HUDEP-2 (cell line): ENCODE measurements around the gene EEFSEC.

ENCODE experiments used
- DNase-seq, 76 experiments: peaks; one replicate each; lab custom pipeline; 2025; ENCODE audit not compliant: unreplicated experiment in 76 of 76; lab: John Stamatoyannopoulos, UW

EEFSEC gene

DNA sequence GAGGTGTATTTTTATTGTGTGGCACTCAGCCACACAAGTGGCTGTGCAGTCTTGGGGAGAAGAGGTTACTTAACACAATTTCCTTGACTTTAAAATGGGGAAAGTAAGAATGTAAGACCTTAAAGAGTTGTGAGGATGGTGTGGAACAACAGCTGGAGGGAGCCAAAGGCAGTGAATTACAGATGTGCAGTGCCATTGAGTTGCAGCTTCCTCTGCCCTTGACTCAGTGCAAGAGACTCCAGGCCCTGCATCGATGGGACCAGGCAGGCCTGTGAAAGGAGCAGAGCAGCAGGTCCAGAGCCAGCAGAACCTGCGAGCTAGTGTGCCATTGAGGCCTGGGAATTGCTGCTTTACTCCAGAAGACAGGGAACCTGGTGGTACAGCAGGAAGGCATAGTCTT is 27.2 kb downstream of the EEFSEC start:
- no peak for DNase-seq

DNA sequence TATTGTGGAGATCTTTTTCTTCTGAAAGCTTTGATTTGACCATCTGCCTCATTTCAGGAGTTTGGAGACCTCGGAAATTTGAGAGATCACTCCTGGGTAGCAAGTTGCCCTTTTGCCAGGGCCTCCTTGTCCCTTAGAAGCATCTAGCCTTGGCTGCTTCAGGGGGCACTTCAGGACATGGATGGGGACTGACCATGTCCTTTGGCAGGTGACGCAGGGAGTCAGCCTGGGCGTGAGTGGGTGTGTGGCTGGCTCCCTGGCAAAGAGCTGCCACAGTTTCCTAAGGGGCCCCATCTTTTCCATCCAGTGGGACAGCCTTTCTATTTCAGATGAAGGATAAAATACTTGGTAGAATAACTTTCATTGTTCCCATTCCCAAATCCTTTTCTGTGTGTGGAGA is 27.6 kb downstream of the EEFSEC start:
- DNase-seq: no peak

DNA sequence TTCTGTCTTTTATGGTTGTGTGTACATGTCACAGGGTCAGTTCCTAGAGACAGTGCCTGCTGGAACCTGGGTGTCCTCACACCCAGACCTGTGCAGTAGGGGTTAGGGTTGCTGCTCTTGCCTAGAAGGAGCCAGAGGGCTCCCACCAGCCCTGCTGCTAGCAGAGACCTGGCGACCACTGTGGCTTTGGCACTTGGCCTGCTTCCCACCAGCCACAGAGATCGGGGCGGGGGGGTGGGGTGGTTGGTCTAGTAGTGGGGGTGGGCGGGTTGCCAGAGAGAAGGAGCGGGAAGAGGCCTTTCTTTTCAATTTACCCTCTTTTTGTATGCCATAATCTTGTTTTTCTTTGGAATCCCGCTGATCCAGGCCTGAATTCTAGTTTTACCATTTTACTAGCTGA is 29.4 kb downstream of the EEFSEC start:
- DNase-seq: no peak

DNA sequence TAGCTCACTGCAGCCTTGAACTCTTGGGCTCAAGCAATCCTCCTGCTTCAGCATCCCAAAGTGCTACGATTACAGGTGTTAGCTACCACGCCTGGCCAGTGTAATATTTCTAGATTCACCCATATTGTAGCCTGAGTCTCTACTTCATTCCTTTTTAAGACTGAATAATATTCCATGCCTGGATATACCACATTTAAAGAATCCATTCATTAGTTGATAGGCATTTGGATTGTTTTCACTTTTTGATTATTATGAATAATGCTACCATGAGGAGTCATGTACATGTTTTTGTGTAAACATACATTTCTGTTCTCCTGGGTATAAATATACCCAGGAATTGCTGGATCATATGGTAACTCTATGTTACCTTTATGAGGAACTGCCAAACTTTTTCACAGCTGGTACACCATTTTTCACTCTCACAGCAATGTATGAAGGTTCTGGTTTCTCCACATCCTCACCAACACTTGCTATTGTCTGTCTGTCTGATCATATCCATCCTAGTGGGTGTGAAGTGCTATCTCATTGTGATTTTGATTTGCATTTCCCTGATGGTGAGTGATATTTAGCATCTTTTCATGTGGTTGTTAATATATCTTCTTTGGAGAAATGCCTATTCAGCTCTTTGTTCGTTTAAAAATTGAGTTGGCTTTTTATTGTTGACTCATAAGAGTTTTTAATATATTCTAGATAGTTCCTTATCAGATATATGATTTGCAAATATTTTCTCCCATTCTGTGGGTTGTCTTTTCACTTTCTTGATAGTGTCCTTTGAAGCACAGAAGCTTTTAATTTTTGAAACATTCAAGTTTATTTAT is 32.6 kb downstream of the EEFSEC start:
- no peak for DNase-seq

DNA sequence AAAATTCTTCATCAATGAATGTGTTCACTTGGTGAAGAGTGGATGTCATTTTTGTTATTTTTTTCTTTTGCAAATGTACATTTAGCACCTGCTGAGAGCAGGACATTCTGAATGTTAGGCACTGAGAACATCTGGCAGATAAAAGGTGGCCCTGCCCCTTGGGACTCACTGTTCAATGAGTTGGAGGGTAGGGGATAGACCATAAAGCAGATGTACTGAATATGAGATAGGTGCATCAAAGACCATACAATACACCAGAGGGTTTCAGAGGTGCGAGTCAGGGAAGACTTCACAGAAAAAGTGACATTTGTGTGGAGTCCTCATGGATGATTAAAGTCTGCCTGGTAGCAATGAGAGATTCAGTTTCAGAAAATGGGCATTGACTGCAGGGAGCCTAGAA is 34.2 kb downstream of the EEFSEC start:
- no peak for DNase-seq

DNA sequence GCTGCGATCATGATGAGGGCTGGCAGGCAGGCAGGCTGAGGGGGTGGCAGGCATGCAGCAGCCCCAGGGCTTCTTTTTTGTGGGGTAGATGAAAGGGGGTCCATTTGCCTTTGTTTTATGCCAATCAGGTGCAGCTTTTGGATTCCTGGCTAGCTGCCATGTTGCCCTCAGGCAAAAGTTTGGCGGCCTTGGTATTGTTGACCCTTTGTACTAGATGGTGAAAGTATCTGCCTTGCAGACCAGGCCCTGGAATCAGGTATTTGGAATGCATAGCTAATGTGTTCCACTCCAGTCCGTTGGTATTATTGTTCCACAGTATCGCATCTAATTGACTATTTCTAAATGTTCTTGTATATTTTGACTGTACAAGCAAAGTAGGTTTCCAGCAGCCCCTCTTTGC is 35.0 kb downstream of the EEFSEC start:
- no peak for DNase-seq

DNA sequence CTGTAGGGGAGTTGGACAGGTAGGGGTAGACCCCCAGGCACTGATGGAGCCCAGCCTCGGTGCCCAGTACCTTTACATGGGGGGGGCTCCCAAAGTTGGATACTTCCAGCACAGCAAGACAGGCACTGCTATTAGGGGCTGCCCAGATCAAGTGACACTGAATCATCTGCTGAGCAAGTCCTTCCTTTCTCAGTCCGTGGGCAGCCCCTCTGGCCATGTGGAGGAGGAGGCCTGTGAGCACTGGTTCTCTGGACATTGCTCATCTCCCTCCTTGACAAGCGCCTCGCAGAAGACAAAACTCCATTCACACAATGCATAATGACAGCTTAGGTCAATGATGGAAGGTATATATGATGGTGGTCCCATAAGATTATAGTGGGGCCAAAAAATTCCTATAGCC is 35.7 kb downstream of the EEFSEC start:
- peak in 1 of 76 experiments; percentile 1 for DNase-seq

DNA sequence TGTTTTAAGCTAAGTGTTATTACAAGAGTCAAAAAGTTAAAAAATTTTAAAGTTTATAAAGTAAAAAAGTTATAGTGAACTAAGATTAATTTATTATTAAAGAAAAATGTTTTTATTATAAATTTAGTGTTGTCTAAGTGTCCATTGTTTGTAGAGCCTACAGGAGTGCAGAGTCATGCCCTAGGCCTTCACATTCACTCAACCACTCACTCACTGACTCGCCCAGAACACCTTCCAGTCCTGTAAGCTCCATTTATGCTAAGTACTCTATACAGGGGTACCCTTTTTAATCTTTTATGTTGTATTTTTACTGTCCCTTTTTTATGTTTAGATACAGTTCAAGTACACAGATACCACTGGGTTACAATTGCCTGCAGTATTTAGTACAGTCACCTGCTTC is 37.2 kb downstream of the EEFSEC start:
- DNase-seq: no peak

DNA sequence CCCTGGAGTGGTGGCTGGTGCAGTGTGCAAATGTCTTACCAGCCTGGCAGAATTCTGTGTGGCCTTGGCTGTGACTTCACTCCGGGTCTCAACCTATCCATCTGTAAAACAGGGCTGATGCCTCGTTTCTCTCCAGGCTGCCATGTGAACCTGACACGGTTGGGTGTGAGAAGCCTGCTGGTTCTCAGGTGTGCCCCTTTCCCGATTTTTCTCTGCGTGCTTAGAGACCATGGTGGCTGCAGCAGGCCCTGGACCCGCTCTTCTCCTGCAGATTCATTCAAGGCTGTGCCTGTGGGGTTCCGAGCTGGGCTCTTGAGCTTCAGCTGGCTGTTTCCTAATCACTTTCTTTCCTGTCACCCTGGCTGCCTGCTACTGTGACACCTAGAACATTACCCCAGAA is 38.9 kb downstream of the EEFSEC start:
- no peak for DNase-seq

DNA sequence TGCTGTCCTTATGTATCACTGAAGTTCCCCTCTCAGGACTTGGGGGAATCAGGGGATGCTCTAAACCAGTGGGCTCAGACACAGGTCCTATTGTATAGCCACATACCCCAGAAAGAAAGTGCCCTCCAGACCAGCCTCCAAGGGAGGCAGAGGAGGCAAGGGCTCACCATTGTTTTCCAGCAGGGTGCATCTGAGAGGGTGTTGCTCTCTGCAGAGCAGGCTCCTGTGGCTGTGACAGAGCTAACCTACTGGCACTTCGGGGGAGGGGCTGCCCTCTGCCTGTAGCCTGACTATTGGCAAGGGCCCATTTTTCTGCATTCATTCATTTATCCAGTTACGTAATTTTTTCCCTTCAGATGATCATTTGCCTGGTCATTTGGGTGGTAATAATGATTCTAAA is 39.9 kb downstream of the EEFSEC start:
- no peak for DNase-seq

DNA sequence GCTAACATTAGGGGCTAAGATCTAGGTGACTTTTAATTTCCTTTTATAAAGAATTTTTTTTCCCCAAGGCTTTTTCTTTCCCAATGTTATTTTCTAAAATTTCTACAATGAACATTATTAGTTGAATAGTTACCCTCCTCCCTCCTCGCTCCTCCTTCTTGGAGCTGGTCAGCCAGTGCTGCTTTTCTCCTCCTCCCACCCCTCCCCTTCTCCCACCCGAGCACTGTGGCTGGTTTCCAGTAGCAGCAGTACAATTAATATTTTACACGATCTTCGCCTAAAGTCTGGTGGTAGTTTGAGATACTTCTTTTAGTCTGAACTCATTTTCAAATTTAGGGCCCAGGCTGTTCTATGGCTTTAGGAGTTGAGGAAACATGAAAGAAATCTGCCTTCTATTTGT is 41.6 kb downstream of the EEFSEC start:
- DNase-seq: no peak

DNA sequence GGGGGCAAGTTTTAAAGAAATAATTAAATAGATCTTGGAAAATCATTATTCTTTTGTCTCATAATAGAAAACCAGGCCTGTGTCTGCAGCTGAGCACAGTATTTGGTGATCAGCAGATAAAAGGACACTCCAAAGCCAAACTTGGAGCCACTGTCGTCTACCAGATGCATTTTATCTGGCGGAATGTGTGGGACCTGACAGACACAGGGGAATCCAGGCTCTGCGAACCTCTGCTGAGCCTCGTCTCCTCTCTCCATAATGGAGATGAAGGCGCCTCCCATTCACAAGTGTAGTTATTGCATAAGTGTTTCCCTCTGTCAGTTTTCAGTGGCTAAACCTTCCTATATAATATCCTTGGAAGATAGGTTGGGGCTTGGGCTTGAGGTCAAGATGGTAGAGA is 42.1 kb downstream of the EEFSEC start:
- DNase-seq: no peak

DNA sequence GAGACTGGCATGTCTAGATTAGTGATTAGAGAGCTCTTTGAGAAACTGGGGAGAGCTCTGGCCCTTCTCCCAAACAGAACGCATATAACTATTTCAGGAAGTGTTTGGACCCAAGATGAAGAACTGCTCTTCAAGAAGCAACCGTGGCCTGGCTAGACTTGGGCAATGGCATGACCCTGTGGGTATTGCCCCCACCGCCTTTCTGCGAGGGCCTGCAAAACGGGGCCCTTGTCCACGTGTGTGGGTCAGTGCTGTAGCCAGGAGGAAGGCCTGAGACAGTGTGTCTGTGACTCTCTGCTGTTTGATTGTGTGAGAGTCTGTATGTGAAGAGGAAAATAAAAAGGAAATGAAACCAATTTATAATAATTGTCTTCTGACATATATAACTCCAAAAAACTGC is 42.5 kb downstream of the EEFSEC start:
- DNase-seq: no peak

DNA sequence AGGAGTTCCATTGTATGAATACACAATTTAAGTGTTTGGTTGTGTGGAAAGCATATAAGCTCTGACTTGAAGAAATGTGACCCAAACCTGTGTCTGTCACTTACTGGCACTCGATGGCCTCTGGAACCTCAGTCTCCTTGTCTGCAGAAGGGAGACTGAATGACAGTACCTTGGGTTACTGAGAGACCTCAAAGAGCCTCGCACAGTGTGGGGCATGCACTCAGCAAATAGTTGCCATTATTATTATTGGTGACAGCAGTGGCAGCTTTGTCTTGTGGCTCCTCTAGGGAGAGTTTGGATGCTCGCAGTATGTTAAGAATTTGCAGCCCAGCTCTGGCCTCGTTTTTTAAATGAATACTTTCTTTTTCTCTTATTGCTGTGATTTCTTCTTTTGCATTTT is 43.4 kb downstream of the EEFSEC start:
- no peak for DNase-seq

DNA sequence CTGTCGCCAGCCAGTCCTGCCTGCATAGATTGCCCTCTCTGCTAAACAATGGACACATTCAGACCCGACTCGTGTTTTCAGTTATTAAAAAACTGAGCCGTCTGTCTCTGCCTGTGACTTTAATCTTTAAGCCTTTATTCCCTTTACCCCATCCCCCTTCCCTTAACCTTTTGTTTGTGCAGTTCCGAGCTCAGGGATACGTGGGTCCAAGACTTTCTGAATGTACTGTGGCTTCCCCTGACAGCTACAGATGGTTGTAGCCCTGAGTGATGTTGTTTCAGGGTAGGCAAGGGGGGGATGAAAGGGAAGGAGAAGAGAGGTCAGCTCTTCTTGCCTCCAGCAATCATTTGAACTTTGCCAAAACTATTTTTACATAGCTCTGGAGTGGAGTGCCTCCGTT is 44.6 kb downstream of the EEFSEC start:
- no peak for DNase-seq

DNA sequence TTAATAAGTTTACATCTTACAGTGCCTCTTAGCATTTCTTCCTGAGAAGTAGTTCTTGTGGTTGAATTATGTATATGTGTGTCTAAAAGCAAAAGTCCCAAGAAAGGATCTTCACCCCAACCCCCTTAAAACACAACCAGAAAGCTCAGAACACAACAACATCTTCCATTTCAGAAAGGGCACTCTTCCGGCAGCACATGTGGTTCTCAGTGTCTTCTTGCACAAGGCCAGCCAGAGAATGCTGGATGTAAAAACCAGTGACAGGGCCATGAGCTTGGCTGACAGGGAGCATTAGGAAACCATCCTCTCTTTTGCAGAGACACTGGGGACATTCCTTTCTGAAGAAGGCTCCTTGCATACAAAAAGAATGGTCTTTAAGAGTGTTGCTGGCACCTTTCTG is 45.0 kb downstream of the EEFSEC start:
- DNase-seq: no peak

DNA sequence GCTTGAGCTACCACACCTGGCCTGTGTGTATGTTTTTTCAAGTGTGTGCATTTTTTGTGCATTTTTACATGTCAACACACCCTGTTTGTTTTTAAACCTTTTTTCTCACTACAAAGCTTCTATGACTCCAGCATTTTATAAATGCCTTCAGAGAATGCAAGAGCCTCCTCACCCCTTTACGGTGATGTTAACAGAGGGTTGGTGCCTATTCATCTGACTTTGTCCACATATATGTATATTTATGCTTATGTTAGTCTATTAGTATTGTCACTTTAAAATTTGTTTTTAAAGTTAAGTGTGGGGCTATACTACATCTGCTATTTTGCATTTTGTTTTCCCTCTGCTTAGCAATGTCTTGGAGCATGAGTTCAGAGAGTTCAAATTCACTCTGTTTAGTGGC is 45.8 kb downstream of the EEFSEC start:
- no peak for DNase-seq

DNA sequence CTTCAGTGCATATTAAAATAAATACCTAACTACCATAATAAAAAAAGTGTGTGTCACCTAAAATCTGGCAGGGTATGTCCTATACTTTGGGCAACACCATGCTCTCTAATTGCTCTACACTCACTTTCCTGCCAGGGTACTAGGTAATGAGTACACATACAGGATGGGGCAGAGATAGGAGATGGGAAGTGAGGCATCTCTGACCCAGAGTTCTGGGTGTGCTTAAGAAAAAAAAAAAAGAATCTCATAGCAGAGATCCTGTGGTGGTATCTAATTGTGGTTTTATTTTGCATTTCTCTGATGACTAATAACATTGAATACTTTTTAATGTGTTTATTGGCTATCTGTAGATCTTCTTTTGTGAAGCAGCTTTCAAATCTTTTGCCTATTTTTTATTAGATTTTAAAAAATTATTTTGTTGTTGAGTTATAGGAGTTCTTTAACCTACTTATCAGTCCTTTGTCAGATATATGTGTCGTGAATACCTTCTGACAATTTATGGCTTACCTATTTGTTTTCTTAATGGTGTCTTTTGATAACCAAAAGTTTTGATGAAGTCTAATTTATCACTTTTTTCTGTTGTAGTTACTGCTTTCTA is 48.0 kb downstream of the EEFSEC start:
- DNase-seq: no peak

DNA sequence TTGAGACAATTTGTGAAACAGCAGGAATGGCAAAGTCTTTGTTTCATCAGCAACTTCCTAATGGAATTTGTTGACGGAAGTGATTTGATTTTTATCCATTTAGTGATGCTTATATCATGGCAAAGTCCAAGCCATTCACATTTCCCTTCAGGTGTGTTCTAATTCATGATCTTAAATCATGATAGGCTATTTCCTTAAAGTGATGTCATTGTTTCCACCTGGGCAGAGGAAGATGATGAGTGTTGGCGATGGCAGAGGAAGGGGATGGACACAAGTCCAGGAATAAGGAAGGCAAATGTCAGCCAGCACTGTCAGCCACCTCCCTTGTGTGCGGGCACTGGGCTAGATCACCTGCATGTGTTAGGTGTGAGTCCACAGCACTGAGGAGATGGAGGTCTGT is 49.9 kb downstream of the EEFSEC start:
- no peak for DNase-seq

DNA sequence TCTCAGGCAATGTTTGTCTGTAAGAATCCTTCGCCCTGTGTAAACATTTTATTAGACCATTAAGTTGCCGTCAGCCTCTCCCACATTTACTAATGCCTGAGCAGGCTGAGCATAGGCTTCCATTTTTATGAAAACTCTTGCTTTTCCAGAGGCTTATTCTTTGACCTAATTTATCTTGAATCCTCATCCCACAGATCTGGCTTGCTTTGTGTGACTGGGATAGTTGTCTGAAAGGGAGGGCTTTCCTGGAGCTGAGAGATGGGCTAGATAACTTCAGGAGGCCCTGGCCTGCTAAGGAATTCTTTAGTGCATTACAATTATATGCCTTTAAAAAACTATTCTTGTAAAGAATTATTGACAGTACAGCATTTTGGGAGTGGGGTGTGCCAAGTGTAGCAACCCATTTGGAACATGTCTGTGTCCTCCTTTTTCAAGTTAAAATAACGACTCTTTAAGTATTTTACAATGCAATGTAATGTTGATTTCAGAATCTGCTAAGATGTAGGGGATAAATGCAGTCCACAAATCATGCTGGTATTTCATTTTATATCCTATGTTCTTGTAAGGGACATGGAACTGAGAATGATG is 52.4 kb downstream of the EEFSEC start:
- DNase-seq: no peak

DNA sequence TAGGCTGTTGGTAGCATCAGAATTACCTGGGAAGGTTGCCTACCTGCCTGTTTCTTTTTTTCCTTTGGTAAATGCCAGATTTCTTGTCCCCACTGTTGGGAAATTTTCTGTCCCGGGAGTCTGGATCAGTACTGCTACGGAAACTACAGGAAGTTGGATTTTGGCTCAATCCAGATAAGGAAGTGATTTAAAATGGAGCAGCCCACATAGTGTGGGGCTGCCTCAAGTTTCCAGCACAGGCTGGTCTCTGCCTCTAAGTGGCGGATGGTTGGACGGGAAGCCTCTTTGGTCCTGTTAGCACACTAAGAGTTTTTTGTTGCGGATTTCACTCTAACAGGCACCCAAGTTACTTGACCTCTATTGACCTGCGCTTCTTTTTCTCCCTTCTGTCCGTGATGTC is 54.7 kb downstream of the EEFSEC start:
- no peak for DNase-seq

DNA sequence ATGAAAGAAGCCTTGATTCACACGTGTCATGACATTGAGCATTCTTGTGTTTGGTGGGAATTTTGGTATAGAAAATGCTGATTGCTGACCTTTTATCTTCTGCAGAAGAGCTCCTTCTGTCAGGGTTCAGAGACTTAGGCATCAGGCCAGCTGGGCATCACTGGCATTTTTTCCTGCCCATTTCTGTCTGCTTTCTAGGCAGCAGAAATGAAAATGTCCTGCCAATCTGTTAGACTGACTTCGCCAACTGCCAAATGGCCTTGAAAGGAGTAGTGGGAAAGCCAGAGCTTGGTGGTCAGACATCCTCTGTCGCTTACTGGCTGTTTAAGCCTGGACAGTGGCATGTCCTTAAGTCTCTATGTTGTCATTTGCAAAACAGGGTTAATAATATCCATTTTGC is 57.4 kb downstream of the EEFSEC start:
- no peak for DNase-seq
